Muscle layer of colon (tissue), 2 donors: ENCODE measurements around the gene TNS4.
A peak's percentile ranks its signal among the peaks of the same experiment; 100 is the strongest.

Source experiments
- H3K27ac ChIP-seq: one replicate; pipeline ENCODE4 v1.7.0; 2013; ENCODE audit warnings: low read depth, mild to moderate bottlenecking, low read length, moderate library complexity
- H3K27me3 ChIP-seq, 2 donors: one replicate each; pipeline ENCODE4 v1.7.0; 2013; ENCODE audit warnings: low read length in 2 of 2, mild to moderate bottlenecking in 2 of 2; ENCODE audit not compliant: insufficient read depth in 2 of 2, control insufficient read depth in 1 of 2
- H3K36me3 ChIP-seq: one replicate; pipeline ENCODE4 v1.7.0; 2013; ENCODE audit warnings: mild to moderate bottlenecking, low read length; ENCODE audit not compliant: insufficient read depth
- H3K4me1 ChIP-seq: one replicate; pipeline ENCODE4 v1.7.0; 2013; ENCODE audit warnings: mild to moderate bottlenecking, low read length; ENCODE audit not compliant: insufficient read depth
- H3K4me3 ChIP-seq, 2 donors: one replicate each; pipeline ENCODE4 v1.7.0; 2013; ENCODE audit warnings: low read length in 2 of 2, low read depth in 1 of 2, mild to moderate bottlenecking in 1 of 2, moderate library complexity in 1 of 2
- H3K9ac ChIP-seq: one replicate; pipeline ENCODE4 v1.7.0; 2013; ENCODE audit warnings: low read length
- H3K9me3 ChIP-seq: one replicate; pipeline ENCODE4 v1.7.0; 2013; ENCODE audit warnings: mild to moderate bottlenecking, low read length
- donor health status: abdominal sarcoma.
- donor health status: Adenocarcinoma of cecum.

TNS4 gene

DNA sequence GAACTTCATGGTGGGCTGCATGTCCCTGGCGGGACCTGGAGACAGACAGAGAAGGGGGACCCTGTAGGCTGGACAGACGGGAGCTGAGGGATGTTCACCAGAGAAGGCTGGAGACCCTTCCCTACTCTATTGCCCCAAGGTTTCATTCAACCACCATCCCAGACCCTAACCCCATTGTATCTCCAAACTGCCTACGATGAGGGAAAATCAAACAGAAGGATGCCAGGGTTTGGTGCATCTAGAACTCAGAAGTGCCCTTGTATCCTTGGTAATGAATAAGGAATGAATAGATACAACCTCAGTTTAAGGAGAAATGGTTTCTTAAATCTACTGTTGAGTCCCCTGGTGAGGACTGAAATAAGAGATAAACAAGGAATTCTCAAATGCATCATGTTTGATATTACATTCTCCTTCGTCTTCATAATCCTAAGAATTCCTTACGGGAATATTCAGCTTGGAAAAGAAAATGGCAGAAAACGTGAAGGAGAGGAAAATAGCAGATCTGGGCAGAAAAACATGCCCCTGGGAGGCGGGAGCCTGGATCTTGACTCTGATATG, 16.4 kb downstream of the TNS4 start:
- H3K27ac ChIP-seq: no peak overlapping the region
- H3K4me1 ChIP-seq: peaks cover 46% of the 10 kb centered on the region
- no peak overlapping the region for H3K9ac ChIP-seq
- H3K36me3 ChIP-seq: no peaks in the 10 kb centered on the region
- no peak overlapping the region for H3K4me3 ChIP-seq
- H3K27me3 ChIP-seq: no peaks in the 10 kb centered on the region
- H3K9me3 ChIP-seq: no peaks in the 10 kb centered on the region

DNA sequence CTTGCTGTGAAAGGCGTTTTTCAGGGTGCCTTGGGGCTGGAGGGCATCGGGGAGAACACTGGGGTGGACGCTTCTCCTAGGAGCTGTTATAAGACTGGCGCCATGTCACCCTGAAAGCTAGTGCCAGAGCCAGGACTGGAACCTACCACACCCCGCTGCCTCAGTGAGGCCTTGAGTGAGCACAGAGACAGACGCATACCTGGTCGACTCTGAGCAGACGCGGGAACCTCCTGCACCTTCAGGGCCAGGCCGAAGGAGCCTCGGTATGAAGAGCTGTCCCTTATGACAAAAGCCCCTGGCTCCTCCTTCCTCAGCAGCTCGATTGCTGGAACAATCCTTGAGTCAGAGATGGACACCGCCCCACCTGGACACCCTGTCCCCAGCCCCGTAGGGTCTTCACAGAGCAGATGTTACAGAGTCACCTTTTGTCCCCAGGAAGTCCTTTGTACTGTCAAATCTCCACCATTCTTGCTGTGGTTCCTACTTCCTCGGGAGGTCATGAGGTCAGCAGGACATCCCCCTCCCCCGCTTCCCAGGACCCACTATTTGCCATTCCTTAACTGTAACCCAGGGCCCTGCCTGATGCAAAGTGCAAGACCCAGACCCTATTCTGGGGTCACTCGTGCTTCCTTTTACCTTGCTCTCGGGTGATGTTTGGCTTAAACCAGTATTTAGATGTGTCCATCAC, 17.0 kb downstream of the TNS4 start:
- Histone ChIP-seq H3K27me3 (no peaks in the 10 kb centered on the region), H3K36me3 (no peaks in the 10 kb centered on the region), H3K4me1 (peaks cover 40% of the 10 kb centered on the region), H3K9ac (no peak overlapping the region), H3K9me3 (no peaks in the 10 kb centered on the region), H3K27ac (no peak overlapping the region), H3K4me3 (no peak overlapping the region)

DNA sequence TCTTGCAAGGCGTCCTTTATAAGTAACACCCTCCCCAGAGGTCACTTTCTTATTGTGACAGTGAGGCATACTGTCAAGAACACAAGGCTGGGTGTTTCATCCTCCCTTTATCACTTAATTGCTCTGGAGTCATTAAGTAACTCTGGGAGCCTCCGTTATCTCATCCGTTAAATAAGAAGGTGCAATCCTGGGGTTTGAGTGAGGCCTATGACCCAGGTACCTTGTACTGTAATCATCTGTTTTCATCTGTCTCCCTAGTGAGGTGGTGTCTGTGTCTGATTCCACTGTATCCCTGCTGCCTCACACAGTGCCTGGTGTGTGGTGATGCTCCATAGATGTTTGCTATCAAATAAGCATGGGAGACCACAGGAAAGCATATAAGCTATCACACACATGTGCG, 17.7 kb downstream of the TNS4 start:
- H3K27me3 ChIP-seq: no peaks in the 10 kb centered on the region
- no peak overlapping the region for H3K4me3 ChIP-seq
- H3K4me1 ChIP-seq: peaks cover 32% of the 10 kb centered on the region
- no peak overlapping the region for H3K9ac ChIP-seq
- H3K9me3 ChIP-seq: no peaks in the 10 kb centered on the region
- H3K36me3 ChIP-seq: no peaks in the 10 kb centered on the region
- H3K27ac ChIP-seq: no peak overlapping the region

DNA sequence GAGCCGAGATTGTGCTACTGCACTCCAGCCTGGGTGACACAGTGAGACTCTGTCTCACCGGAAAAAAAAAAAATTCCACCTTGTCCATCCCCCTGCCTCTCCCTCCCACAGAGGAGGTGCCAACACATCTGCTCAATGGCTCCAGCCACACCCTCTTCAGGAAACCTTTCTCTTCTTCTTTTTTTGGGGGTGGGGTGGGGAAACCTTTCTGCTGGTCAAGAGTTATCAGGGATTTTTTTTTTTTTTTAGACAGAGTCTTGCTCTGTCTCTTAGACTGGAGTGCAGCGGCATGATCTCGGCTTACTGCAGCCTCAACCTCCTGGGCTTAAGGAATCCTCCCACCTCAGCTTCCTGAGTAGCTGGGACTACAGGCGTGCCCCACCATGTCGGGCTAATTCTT, 18.7 kb downstream of the TNS4 start:
- Histone ChIP-seq H3K36me3 (no peaks in the 10 kb centered on the region), H3K4me3 (no peak overlapping the region), H3K4me1 (peaks cover 23% of the 10 kb centered on the region), H3K27ac (no peak overlapping the region), H3K9ac (no peak overlapping the region), H3K27me3 (no peaks in the 10 kb centered on the region), H3K9me3 (no peaks in the 10 kb centered on the region)

DNA sequence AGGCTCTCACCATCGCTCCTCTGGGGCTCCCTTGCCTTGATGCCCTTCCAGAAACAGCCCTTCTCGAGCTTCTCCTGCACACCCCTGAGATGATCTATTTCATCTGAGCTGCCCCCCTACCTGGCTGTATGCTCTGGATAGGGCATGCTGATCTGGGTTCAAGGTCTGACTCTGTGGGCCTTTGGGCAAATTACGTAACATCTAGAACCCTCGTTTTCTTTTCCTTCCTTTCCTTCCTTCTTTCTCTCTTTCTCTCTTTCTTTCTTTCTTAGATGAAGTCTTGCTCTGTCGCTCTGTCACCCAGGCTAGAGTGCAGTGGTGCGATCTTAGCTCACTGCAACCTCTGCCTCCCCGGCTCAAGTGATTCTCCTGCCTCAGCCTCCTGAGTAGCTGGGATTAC, 20.3 kb downstream of the TNS4 start:
- Histone ChIP-seq H3K36me3 (no peaks in the 10 kb centered on the region), H3K4me3 (no peak overlapping the region), H3K27ac (no peak overlapping the region), H3K4me1 (peaks cover 6% of the 10 kb centered on the region), H3K9ac (no peak overlapping the region), H3K27me3 (no peaks in the 10 kb centered on the region), H3K9me3 (no peaks in the 10 kb centered on the region)

DNA sequence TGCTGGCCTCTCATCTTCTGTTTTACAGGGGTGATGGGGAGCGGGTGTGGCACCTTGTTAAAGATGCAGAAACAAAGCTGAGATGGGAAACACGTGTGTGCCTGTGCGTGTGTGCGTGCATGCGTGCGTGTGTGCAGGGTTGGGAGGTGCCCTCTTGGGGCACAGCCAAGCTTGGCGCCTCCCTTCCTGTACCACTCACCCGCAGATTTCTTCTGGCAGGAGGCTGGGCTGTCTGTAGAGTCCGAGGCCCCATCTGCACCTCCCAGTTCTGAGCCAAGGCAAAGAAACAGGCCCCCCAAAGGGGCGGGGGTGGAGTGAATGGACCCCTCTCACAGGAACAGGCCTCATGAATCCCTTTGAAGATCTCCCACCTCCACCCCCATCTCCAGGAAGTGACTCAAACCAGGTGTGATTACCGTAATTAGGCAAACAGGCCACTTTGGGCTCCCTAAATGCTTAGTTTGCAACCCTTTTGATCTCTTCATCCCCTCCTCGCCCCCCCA, 20.9 kb downstream of the TNS4 start:
- Histone ChIP-seq H3K9ac (no peak overlapping the region), H3K4me3 (no peak overlapping the region), H3K9me3 (no peaks in the 10 kb centered on the region), H3K27ac (no peak overlapping the region), H3K4me1 (peaks cover 5% of the 10 kb centered on the region), H3K27me3 (no peaks in the 10 kb centered on the region), H3K36me3 (no peaks in the 10 kb centered on the region)

DNA sequence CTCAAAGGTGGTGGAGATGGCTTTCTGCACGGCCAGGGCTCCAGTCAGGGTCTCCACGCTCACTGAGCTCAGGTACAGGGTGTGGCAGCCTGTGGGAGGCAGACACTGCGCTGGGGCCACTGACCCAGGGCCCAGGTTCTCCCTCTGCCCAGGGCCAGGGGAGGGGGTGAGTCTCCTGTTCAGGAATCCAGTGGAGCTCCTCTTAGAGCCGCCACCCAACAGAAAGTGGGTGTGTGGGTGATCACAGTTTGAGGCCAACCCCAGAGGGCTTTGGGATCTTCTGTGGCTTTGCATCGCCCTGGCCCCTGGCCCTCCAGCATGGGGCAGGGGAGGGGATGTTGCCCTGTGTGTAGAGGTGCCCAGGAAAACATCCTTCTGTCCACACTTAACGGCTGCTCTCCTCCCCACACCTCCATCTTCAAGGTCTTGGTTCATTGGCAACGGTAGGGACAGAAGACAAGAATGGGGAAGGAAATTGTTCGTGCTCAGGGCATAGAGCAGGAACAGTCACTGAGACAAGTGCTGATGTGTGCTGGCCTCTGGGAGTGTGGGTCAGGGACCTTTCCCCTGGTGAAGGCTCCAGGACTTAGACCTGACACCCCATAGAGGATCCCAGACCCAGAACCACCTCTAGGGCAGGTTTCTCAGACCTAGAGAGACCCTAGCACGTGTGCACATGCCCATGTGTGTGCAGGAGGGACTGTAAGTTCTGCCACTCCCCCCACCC, 21.5 kb downstream of the TNS4 start:
- Histone ChIP-seq H3K36me3 (no peaks in the 10 kb centered on the region), H3K27ac (no peak overlapping the region), H3K4me3 (no peak overlapping the region), H3K9ac (no peak overlapping the region), H3K4me1 (peaks cover 11% of the 10 kb centered on the region), H3K27me3 (no peaks in the 10 kb centered on the region), H3K9me3 (no peaks in the 10 kb centered on the region)

DNA sequence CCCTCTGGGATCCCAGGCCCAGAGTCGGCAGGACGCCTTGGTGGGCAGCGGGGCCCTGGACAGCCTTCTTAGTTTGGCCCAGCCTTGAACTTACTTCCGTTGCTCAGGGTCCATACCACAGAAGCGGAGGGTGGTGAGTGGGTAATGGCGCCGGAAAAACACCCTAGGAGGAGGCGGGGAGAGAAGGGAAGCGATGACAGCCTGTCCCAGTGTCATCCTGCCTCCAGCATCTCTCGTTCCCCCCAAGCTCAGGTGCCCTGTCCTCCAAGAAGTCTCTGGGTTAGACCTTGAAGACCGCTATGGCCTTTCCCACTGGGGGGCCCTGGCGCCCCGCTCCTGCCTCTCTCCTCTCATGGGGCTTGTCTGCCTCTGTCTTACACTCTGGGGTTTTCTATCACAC, 22.9 kb downstream of the TNS4 start:
- Histone ChIP-seq H3K4me1 (peaks cover 24% of the 10 kb centered on the region), H3K9ac (no peak overlapping the region), H3K27me3 (no peaks in the 10 kb centered on the region), H3K27ac (no peak overlapping the region), H3K36me3 (no peaks in the 10 kb centered on the region), H3K4me3 (no peak overlapping the region), H3K9me3 (no peaks in the 10 kb centered on the region)

DNA sequence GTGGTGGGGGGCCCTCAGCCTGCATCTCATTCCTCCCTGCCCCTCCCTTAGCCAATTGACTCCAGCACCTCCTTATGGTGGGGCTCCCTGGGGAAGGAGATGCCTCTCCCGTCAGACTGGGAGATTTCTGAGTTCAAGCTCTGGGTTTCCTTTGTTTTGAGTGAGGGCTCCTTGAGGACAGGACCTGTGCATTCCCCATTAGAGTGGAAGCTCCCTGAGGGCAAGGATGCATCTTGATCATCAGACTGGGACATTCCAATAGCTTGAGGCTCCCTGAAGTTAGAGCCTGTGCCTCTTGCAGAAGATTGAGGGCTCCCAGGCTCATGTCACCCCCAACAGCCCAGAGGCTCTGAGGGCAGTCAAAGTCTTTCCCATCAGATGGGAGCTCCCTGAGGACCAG, 23.6 kb downstream of the TNS4 start:
- no peaks in the 10 kb centered on the region for H3K36me3 ChIP-seq
- H3K9ac ChIP-seq: no peak overlapping the region
- H3K27ac ChIP-seq: no peak overlapping the region
- peaks cover 31% of the 10 kb centered on the region for H3K4me1 ChIP-seq
- no peaks in the 10 kb centered on the region for H3K27me3 ChIP-seq
- no peaks in the 10 kb centered on the region for H3K9me3 ChIP-seq
- no peak overlapping the region for H3K4me3 ChIP-seq

DNA sequence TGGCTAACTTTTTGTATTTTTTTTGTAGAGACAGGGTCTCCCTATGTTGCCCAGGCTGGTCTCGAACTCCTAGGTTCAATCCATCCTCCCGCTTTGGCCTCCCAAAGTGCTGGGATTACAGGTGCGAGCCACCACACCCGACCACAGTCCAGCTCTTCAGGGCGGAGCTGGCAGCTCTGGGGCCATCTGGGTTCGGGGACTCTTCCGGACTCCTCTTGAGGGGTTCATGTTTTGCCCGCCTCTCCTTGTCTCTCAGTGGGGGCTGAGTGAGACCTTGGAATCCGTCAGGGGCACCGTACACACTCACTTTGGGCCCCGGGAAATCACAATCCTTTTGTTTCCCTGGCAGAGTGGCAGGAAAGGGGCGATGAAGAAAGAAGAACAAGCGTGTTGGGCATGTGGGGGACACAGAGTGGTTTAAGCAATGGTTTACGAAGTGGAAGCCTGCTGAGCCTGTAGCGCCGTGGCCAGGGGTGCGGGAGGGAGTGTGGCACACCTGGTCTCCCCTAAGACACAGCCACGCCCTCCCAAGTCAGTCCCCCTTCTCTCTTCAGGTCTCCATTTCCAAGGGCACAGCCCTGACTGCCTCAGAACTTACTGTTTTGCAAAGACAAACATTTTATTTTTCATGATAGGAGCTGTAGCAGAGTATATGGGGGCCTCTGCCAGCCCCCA, 26.1 kb downstream of the TNS4 start:
- no peaks in the 10 kb centered on the region for H3K36me3 ChIP-seq
- H3K9me3 ChIP-seq: no peaks in the 10 kb centered on the region
- H3K27ac ChIP-seq: peak overlapping the region; percentile 89
- no peak overlapping the region for H3K9ac ChIP-seq
- peaks cover 54% of the 10 kb centered on the region for H3K4me1 ChIP-seq
- H3K27me3 ChIP-seq: no peaks in the 10 kb centered on the region
- H3K4me3 ChIP-seq: no peak overlapping the region

DNA sequence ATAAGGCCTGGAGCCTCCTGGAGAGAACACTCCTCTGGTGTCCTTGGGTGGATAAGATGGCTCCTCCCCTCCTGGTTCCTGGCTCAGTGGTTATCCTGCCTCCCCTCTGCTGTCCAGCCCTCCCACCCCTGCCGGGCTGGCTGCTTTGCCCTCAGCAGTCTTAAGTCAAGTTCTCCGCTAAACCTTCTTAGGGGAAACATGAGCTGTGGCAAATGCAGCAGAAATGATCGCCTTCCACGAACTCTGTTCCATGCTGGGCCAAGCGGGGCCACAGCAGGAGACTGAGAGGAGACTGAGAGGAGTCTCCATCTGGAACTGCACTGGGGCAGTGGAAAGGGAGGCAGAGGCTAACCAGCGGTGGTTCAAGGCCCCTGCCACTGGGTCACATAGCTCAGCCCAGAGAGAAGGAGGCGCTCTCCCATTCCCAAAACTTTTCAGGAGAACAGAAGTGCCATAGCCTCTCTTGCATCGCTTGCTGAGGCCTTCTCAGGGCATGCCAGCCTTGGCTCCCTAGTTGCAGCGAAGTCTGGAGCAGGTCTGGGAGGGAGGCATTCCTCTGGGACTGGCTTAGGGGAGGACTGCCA, 26.9 kb downstream of the TNS4 start:
- Histone ChIP-seq H3K36me3 (no peaks in the 10 kb centered on the region), H3K9ac (no peak overlapping the region), H3K27me3 (no peaks in the 10 kb centered on the region), H3K4me1 (peaks cover 54% of the 10 kb centered on the region), H3K27ac (peak overlapping the region; percentile 89), H3K9me3 (no peaks in the 10 kb centered on the region), H3K4me3 (no peak overlapping the region)
